Testis (tissue), 2 donors: ENCODE measurements around the gene PMM1.

Source experiments
- POLR2A ChIP-seq: fragments of 450-650 bp; IDR thresholded peaks from one replicate; pipeline ENCODE4 v1.6.1; 2017; ENCODE audit warnings: antibody characterized with exemption, mild to moderate bottlenecking, moderate library complexity
- TF ChIP-seq, protein P1 (sequence below), 3 experiments: fragments of 450-650 bp in 2 of 3; fragments of 200-600 bp in 1 of 3; sonication (generic) in 1 of 3; IDR thresholded peaks; one replicate each; pipeline ENCODE4 v1.5.1; 2016 to 2019; ENCODE audit warnings: antibody characterized with exemption in 3 of 3, mild to moderate bottlenecking in 2 of 3, moderate library complexity in 1 of 3

DNA sequence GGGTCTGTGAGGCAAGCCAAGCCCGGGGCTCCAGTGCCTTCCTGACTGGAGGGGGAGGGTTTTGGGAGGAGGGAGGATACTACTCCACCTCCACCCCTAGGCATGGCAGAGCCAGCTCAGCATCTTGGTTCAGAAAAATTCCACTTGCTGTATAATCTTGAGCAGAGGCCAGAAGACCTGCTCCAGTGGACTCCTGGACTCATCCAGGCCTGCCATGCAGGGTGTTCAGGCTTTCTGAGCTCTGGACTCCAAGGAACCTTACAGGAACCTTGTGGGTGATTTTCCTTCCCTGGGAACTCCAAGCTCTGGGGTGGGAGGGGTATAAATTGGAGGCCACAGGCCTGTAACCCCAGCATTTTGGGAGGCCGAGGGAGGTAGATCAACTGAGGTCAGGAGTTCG is 19.4 kb downstream of the PMM1 start:
- no peak for TF ChIP-seq POLR2A
- TF ChIP-seq, protein P1, sequence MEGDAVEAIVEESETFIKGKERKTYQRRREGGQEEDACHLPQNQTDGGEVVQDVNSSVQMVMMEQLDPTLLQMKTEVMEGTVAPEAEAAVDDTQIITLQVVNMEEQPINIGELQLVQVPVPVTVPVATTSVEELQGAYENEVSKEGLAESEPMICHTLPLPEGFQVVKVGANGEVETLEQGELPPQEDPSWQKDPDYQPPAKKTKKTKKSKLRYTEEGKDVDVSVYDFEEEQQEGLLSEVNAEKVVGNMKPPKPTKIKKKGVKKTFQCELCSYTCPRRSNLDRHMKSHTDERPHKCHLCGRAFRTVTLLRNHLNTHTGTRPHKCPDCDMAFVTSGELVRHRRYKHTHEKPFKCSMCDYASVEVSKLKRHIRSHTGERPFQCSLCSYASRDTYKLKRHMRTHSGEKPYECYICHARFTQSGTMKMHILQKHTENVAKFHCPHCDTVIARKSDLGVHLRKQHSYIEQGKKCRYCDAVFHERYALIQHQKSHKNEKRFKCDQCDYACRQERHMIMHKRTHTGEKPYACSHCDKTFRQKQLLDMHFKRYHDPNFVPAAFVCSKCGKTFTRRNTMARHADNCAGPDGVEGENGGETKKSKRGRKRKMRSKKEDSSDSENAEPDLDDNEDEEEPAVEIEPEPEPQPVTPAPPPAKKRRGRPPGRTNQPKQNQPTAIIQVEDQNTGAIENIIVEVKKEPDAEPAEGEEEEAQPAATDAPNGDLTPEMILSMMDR (IDR thresholded peaks at IDR 0.05) = no peak
